ENCODE results near the gene EPB41L4A. TPM values are rescaled to one million over a fixed set of nuclear protein-coding genes. Genes with fewer than 3 reads are reported as not detected.

Gene EPB41L4A
- total RNA-seq, 4 donors from 2014 or later, result 10.1 to 32.9 (median 11.6) TPM

- Histone ChIP-seq H3K36me3 (no peaks in the 10 kb centered on the region), H3K4me1 (no peaks in the 10 kb centered on the region), H3K9me3 (no peaks in the 10 kb centered on the region), H3K27me3 (no peaks in the 10 kb centered on the region), H3K27ac (no peak overlapping the region), H3K4me3 (no peak overlapping the region)
- DNase-seq, result no peak
- in situ Hi-C loops (cut with MboI; ENCODE audit: low pct_ligation_motif_present in 1 of 4, low pct_unique_long_range_greater_than_20kb in 1 of 4, low sequenced_read_pairs in 3 of 4), result loop anchor here in 2 of 4 donors (25.0 kb wide), 1 partner anchor 339 kb away; no protein-coding TSS in a partner anchor
- no peak for TF ChIP-seq EP300 (IDR thresholded peaks at IDR 0.05; ENCODE audit: low read depth)
- TF ChIP-seq POLR2A (IDR thresholded peaks at IDR 0.05), result no peak
- no peak for TF ChIP-seq CTCF (IDR thresholded peaks at IDR 0.05)
- TF ChIP-seq POLR2AphosphoS5 (IDR thresholded peaks at IDR 0.05), result no peak
- intact Hi-C loops (cut with DNase I; ENCODE audit: low total_unique reads), result no loop called here
- WGBS, 2 donors (ENCODE audit: low coverage in 1 of 2), result 79 to 83% methylated on average over 2 of the region's 2 CpGs
Observed at GRCh38 chr5:112125903-112126302, 293.2 kb downstream of the EPB41L4A start.

DNA sequence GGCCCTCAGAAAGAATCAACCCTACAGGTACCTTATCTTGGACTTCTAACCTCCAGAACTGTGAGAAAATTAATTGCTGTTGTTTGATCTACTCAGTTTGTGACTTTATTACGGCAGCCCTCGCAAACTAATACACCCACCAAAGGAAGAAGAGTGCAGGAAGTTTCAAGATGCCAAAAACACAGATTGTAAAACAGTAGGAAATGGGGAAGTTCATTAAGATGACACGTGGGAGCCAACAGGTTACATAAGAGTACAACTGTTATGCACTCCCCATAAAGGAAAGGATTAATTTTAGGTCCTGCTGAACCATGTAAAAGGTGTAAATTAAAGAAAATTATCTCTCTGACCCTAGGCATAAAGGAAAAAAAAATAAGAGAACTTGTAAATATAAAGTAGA lies 294.3 kb downstream of the EPB41L4A start:
- in situ Hi-C loops (cut with MboI; ENCODE audit: low pct_ligation_motif_present in 1 of 4, low pct_unique_long_range_greater_than_20kb in 1 of 4, low sequenced_read_pairs in 3 of 4) (loop anchor here in 2 of 4 donors (25.0 kb wide), 1 partner anchor 337 kb away; no protein-coding TSS in a partner anchor), intact Hi-C loops (cut with DNase I; ENCODE audit: low total_unique reads) (no loop called here)
- Histone ChIP-seq H3K27me3 (no peaks in the 10 kb centered on the region), H3K36me3 (no peaks in the 10 kb centered on the region), H3K4me1 (no peaks in the 10 kb centered on the region), H3K4me3 (no peak overlapping the region), H3K9me3 (no peaks in the 10 kb centered on the region), H3K27ac (no peak overlapping the region)
- 40 to 60% methylated on average over 1 to 3 of the region's 3 CpGs for WGBS, 2 donors (ENCODE audit: low coverage in 1 of 2)
- no peak for DNase-seq
- TF ChIP-seq EP300 (IDR thresholded peaks at IDR 0.05; ENCODE audit: low read depth) (no peak), CTCF (IDR thresholded peaks at IDR 0.05) (no peak), POLR2A (IDR thresholded peaks at IDR 0.05) (no peak)

- no peak for DNase-seq
- Histone ChIP-seq H3K27me3 (no peaks in the 10 kb centered on the region), H3K9me3 (no peaks in the 10 kb centered on the region), H3K4me1 (no peaks in the 10 kb centered on the region), H3K4me3 (no peak overlapping the region), H3K36me3 (no peaks in the 10 kb centered on the region), H3K27ac (no peak overlapping the region)
- 75 to 90% methylated on average over 2 of the region's 2 CpGs for WGBS, 2 donors (ENCODE audit: low coverage in 1 of 2)
- intact Hi-C loops (cut with DNase I; ENCODE audit: low total_unique reads) (no loop called here), in situ Hi-C loops (cut with MboI; ENCODE audit: low pct_ligation_motif_present in 1 of 4, low pct_unique_long_range_greater_than_20kb in 1 of 4, low sequenced_read_pairs in 3 of 4) (no loop called here)
- no peak for TF ChIP-seq EP300 (IDR thresholded peaks at IDR 0.05; ENCODE audit: low read depth)
- no peak for TF ChIP-seq CTCF (IDR thresholded peaks at IDR 0.05)
- TF ChIP-seq POLR2A (IDR thresholded peaks at IDR 0.05), result no peak
- no peak for TF ChIP-seq POLR2AphosphoS5 (IDR thresholded peaks at IDR 0.05)
Observed at GRCh38 chr5:112123086-112123485, 296.0 kb downstream of the EPB41L4A start.

- no peak for TF ChIP-seq EP300 (IDR thresholded peaks at IDR 0.05; ENCODE audit: low read depth)
- in situ Hi-C loops (cut with MboI; ENCODE audit: low pct_ligation_motif_present in 1 of 4, low pct_unique_long_range_greater_than_20kb in 1 of 4, low sequenced_read_pairs in 3 of 4), result no loop called here
Observed at GRCh38 chr5:112122353-112122752, 296.7 kb downstream of the EPB41L4A start.

GRCh38 chr5:112121258-112121657 lies 297.8 kb downstream of the EPB41L4A start:
- no peak for DNase-seq
- H3K36me3 ChIP-seq, result no peaks in the 10 kb centered on the region
- H3K4me1 ChIP-seq, result no peaks in the 10 kb centered on the region
- in situ Hi-C loops (cut with MboI; ENCODE audit: low pct_ligation_motif_present in 1 of 4, low pct_unique_long_range_greater_than_20kb in 1 of 4, low sequenced_read_pairs in 3 of 4) (no loop called here), intact Hi-C loops (cut with DNase I; ENCODE audit: low total_unique reads) (no loop called here)
- TF ChIP-seq POLR2A (IDR thresholded peaks at IDR 0.05) (no peak), POLR2AphosphoS5 (IDR thresholded peaks at IDR 0.05) (no peak), EP300 (IDR thresholded peaks at IDR 0.05; ENCODE audit: low read depth) (no peak), CTCF (IDR thresholded peaks at IDR 0.05) (no peak)
- H3K27me3 ChIP-seq, result no peaks in the 10 kb centered on the region
- 74 to 80% methylated on average over 3 of the region's 3 CpGs for WGBS, 2 donors (ENCODE audit: low coverage in 1 of 2)
- no peak overlapping the region for H3K27ac ChIP-seq
- H3K4me3 ChIP-seq, result no peak overlapping the region
- H3K9me3 ChIP-seq, result no peaks in the 10 kb centered on the region

More at GRCh38 chr5:112122353-112122752, 296.7 kb downstream of the EPB41L4A start:
- Histone ChIP-seq H3K4me1 (no peaks in the 10 kb centered on the region), H3K27ac (no peak overlapping the region), H3K9me3 (no peaks in the 10 kb centered on the region), H3K4me3 (no peak overlapping the region), H3K36me3 (no peaks in the 10 kb centered on the region), H3K27me3 (no peaks in the 10 kb centered on the region)
- DNase-seq, result no peak
- WGBS, 2 donors (ENCODE audit: low coverage in 1 of 2), result 91 to 93% methylated on average over 3 of the region's 3 CpGs
- intact Hi-C loops (cut with DNase I; ENCODE audit: low total_unique reads), result no loop called here

All from transverse colon (tissue), 4 donors.